ENCODE data around the gene SLC26A2.
A peak's percentile ranks its signal among the peaks of the same experiment; 100 is the strongest.
"Not testable (repeated sequence)": the region's sequence is repeated elsewhere in the genome, so short reads cannot be mapped to it uniquely, and the experiment has no call there.

SLC26A2 gene

DNA sequence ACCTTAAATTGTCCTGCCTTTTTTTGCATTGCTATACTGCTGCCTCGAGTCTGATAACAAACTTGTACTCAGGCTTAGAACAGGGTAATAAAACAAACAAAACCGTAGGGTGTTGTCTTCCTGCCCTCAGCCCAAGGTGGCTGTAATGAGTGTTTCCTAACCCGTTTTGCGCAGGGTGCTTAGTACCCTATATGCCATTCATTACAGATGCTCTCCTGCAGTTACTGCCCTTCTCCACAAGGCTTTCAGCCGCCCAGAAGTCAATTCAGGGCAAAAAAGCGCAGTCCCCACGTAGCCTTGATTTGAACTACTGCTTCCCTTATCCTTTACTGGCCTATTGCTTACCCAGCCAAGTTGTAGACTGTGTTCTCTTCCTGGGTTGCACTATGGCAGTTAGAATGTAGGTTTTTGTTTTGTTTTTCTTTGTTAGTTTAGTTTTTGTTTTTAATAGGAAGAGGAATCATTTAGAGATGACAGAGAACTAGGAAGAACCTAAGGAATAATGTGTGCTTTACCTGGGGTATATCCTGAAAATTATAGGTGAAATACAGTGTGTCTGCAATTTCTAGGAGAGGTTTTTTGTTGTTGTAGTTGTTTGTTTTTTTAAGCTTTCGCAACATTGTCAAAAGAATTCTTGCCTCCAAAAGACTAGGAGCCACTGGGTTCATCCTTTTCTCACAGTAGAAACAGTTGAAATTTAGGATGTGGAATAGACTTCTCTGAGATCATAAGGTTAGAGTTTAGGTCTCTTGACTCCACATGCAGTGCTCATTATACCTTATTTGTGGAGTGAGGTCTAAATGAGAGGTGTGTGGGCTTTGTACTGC, 41.3 kb downstream of the SLC26A2 start:
- peak; percentile 24 for DNase-seq (ENCODE audit: low read depth, low spot score)

DNA sequence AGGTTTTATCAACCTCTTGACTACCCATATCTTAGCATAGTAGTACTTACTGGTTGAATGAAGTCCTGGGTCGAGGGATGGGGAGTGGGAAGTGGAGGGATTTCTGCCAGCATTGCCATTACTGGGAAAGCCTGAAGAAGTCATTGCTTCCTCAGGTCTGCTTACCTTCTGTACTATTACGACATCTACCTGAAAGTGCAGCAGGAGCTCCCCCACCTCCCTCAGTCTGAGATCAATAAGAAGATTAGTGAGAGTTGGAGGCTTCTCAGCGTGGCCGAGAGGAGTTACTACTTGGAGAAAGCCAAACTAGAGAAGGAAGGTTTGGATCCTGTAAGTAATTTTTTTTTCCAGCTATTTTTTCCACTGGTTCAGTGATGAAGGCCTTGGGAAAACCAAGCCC, 45.8 kb downstream of the SLC26A2 start:
- DNase-seq (ENCODE audit: low read depth, low spot score) = no peak

DNA sequence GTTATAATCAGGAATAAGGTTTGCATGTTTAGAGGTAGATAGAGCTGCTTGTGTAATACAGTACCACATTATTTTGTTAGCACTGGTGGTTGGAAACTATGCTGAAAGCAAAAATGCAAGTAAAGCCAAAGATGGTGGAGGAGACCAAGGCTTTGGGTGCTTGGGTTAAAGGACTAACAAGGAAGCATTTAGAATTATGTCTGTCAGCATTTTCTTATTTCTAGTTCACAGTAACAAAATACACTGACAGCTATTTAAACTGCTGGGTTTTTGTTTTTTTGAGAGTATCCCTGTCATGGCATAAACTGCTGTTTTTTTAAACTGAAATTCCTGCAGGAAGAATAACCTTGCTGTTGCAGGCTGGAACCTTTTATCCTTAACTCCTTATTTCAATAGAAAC, 46.5 kb downstream of the SLC26A2 start:
- no peak for DNase-seq (ENCODE audit: low read depth, low spot score)

DNA sequence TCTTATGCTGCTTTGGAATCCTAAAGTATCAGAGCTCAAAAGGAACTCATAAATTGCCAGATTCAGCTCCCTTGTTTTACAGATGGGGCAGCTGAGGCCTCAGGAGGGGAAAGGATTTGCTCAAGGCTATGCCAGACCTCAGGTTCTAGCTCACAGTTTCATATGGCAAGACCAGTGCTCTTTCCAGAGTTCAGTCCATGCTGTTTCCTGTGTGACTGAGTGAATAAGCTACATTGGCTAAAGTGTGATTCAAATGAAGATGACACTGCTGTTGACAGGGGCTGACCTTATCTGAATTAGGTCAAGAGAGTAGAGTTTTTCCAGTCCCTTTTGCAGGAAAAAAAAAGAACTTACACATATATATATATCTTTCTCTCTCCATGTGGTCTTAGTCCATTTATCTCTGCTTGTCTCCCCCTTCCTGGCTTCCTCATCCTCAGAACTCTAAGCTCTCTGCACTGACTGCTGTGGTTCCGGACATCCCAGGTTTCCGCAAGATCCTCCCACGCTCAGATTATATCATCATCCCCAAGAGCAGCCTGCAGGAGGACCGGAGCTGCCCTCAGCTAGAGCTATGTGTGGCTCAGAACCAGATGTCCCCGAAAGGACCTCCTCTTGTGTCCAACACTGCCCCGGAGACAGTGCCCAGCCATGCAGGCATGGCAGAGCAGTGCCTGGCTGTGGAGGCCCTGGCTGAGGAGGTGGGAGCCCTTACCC, 49.3 kb downstream of the SLC26A2 start:
- no peak for DNase-seq (ENCODE audit: low read depth, low spot score)

DNA sequence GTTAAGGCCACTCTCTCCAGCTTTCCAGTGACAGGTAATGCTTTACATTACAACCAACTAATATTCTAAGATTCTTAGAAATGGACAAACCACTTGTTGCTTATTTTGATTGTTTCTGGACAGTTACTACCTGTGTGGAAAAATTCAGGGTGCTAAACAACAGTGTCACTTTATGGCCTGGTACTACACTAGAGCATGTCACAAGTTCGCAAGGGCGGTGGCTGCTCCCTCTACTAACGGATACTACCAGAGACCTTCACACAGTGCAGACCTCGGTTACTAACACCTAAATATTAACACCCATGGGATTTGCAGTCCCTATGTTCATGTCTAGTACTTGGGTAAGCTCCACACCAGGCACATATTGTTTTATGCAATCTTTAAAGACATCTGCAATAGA, 53.4 kb downstream of the SLC26A2 start:
- DNase-seq (ENCODE audit: low read depth, low spot score) = no peak

DNA sequence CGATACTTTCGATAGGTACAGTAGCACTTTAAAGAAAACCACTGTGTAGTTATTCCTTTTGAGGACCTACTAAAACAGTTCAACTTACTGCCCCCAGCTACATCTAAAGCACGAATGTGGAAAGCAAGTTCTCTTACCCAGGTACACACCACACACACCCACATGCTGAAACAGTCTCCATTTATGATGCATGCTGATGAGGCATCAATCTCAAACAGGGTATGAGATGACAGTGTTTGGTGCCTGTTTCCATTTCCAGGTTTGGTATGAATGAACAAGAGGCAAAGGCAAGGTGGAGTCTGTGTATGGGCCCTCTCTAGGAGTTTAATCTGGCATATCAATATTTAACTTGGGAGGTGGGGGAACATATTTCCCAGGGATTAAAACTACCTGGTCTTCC, 53.9 kb downstream of the SLC26A2 start:
- DNase-seq (ENCODE audit: low read depth, low spot score) = no peak

DNA sequence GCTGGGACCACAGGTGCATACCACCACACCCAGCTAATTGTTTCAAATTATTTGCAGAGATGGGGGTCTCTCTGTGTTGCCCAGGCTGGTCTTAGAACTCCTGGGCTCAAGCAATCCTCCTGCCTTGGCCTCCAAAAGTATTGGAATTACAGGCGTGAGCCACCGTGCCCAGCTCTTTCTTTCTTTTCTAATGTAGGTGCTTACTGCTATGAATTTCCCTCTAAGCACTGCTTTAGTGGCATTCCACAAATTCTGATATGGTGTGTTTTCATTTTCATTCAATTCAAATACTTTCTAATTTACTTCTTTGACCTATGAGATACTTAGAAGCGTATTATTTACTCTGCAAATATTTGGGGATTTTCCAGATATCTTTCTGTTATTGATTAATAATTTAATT, 54.9 kb downstream of the SLC26A2 start:
- DNase-seq (ENCODE audit: low read depth, low spot score) = no peak

DNA sequence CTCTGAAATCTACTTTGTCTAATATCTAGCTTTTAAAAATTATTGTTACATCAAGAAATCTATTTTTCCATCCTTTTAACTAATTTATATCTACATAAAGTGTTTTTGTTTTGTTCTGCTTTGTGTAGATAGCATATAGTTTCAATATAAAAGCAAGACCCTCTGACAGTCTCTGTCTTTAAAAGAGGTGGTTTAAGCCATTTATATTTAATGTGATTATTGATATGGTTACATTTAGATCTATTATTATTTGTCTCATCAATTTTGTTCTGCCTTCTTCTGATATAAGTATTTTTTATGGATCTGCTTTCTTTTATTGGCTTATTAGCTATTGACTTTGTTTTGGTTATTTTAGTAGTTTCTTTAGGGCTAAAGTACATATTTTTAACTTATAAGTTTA, 56.0 kb downstream of the SLC26A2 start:
- no peak for DNase-seq (ENCODE audit: low read depth, low spot score)

DNA sequence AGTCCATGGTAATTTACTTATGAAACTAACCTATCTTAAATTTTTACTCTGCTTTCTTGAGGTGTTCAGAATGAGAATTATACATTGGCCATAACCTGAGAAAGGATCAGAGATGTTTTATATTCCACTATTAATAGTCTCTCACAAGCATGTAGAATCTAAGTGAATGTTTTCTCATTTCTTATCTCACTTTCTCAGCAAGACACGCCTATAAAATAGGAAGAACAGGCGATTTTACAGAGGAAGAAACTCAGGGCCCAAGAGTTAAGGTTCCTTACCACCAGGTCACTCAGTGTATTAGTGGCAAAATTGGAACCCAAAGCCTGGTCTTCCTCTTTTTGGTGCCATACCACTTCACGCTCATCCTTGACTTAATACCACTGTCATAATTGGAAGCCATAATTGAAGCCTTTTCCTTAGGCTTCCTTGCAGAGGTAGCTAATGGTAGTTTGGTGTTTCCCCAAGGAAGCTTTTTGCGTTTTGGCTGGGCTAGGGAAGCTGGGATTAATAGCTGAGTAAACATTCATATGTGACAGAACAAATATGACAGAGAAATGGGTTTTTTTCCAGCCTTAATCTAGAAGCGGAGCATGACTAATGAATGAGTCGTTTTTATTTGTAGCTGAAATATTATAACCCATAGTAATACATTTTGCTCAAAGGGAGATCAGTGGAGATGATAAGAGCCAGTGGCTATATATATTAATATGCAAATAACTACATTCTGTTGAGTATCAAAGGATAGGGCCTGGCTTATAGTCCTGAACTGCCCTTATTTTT, 56.9 kb downstream of the SLC26A2 start:
- no peak for DNase-seq (ENCODE audit: low read depth, low spot score)

DNA sequence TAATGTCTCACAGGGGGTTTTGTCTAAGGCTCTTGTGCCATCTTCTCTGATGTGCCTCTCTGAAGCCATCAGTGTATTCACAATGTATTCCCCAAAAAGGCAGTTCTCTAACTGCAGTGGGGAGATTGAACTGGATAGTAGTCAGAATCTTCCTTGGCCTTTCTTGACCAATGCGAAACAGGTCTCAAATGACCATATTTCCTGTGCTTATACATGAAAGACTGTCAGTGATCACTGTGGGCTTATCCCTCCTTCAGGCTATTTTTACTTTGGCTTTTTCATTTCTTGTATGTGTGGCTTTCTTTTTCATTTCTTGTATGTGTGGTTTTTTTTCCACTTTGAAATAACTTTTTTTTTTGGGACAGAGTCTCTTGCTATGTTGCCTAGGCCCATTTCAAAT, 59.7 kb downstream of the SLC26A2 start:
- DNase-seq (ENCODE audit: low read depth, low spot score) = no peak

DNA sequence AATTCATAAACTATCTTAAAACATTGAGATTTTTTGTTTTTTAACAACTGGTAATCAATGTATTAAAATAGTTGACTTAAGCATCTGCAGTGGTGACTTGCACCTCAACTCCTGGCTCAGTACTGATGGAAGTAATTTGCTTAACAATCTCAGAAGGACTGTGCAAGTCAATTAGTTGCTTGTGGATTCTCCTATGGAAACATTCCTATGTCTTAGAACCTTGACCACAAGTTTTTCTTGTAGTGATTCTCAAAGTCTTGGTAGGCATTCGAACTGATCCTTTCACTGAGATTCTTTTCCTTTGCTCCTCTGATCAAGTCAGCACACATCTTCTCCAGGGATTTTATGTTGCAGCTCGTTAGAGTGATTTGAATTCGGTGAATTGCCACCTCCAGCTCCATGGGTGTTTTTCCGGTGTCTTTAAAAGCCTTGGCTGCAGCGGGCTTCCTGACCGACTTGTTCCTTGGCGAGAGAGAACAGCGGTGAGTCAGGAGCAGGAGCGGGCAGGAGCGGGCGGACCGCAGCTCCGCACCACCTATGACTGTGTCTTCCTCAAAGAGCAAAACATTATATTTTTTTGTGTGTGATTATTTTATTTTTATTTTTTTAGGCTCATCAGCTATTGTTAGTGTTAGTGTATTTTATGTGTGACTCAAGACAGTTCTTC, 61.1 kb downstream of the SLC26A2 start:
- no peak for DNase-seq (ENCODE audit: low read depth, low spot score)

DNA sequence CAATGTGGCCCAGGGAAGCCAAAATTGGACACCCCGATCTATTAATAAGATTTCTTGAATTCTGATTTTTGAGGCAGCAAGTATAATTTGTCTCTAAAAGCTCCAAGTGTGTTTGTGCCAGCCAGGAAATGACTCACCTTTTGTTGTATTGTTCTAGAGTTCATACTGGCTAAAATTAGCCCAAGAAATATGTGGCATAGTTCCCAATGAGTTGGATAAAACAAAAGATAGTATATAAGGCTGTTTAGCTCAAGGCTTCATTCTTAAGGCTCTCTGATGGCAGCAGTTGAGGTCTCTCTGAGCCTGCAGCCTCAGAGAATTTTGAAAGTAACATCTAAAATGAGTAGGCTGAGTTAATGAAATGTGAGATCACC, 61.6 kb downstream of the SLC26A2 start:
- DNase-seq (ENCODE audit: low read depth, low spot score) = peak; percentile 46

DNA sequence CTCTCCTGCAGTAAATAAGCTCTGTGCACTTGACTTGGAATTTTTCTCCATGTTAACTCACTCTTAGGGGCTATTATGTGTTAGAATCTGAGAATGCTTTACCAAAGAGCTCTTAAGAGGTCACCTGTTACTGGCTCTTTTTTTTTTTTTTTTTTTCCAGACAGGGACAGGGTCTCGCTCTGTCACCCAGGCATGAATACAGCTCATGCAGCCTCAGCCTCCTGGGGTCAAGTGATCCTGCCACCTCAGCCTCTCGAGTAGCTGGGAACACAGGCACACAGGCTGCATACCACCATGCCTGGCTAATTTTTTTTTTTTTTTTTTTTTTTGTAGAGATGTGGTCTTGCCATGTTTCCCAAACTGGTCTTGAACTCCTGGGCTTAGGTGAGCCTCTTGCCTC, 62.1 kb downstream of the SLC26A2 start:
- no peak for DNase-seq (ENCODE audit: low read depth, low spot score)

DNA sequence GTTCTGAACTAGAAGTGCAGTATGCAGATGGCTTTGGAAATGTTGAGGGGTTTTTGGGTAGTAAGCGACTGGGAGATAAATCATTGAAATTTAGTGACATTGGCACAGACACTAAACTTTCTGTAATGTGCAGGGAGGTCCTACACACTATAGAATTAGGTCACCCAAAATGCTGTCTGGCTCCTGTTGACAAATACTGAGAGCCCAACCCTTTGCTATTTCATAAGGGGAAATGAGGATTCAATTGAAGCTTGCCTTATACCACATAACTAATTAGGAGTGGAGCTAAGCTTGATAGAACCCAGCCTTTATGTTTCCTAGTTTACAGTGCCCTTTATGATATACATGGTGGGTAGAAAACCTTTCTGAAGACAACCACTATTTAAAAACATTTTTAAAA, 62.6 kb downstream of the SLC26A2 start:
- no peak for DNase-seq (ENCODE audit: low read depth, low spot score)

DNA sequence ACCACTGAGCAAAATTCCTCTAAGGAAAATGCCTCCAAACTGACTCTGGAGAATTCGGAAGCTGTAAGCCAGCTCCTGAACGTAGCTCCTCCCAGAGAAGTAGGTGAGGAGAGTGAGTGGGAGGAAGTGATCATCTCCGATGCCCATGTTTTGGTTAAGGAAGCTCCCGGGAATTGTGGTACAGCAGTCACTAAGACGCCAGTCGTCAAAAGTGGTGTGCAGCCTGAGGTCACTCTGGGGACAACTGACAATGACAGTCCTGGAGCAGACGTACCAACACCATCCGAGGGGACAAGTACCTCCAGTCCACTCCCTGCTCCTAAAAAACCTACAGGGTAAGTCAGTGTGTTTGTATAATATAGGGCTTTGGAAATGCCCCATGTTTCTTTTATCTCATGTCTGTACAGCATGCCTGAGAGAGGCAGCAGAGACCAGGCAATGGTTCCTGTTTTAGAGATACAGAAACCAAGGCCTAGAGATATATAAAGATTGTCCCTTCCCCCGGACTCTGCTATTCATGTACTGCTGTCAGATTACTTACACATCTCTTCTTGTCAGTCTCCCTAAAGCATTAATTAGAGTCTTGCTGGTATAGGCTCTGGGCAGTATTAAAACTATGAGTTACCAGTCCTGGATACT, 63.9 kb downstream of the SLC26A2 start:
- DNase-seq (ENCODE audit: low read depth, low spot score) = no peak

DNA sequence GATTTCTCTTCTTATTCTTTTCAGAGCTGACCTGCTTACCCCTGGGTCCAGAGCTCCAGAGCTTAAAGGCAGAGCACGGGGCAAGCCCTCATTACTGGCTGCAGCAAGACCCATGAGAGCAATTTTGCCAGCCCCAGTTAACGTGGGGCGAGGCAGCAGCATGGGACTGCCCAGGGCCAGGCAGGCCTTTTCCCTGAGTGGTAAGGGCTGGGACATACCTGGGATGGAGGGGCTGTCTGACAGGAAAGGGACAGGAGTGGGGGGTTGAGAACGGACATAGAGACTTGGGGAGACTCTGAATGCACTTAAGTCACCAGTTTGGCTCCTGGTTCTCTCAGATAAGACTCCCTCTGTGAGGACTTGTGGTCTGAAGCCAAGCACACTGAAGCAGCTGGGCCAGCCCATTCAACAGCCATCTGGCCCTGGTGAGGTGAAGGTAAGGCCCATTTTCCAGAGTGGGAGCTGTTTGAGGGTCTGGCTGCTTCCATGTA, 66.2 kb downstream of the SLC26A2 start:
- no peak for DNase-seq (ENCODE audit: low read depth, low spot score)

DNA sequence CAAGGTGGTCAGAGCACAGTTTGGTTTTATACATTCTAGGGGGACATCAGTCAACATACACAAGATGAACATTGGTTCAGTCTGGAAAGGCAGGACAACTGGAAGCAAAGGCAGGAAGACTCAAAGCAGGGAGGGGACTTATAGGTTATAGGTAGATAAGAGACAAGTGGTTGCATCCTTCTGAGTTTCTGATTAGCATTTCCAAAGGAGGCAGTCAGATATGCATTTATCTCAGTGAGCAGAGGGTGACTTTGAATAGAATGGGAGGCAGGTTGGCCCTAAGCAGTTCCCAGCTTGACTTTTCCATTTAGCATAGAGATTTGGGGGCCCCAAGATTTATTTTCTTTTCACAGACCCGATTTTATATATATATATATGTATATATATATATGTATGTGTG, 67.5 kb downstream of the SLC26A2 start:
- not testable (repeated sequence) for DNase-seq (ENCODE audit: low read depth, low spot score)

DNA sequence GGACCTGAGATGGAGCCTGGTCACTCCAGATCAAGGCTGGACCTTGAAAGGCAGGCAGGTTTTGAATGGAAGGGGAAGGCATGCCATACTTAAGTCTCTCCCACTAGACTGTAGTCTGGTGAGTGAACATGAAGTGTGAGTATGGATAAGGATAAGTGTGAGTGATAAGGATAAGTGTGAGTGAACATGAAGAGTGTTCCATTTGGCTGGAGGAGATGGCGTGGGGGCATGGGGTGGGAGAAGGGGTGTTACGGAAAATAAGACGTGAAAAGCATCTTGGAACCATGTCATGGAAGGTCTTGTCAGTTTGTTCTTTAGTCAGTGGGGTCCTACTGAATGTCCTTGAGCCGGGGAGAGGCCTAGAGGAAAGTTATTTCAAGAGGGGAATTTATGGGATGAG, 72.8 kb downstream of the SLC26A2 start:
- DNase-seq (ENCODE audit: low read depth, low spot score) = no peak

DNA sequence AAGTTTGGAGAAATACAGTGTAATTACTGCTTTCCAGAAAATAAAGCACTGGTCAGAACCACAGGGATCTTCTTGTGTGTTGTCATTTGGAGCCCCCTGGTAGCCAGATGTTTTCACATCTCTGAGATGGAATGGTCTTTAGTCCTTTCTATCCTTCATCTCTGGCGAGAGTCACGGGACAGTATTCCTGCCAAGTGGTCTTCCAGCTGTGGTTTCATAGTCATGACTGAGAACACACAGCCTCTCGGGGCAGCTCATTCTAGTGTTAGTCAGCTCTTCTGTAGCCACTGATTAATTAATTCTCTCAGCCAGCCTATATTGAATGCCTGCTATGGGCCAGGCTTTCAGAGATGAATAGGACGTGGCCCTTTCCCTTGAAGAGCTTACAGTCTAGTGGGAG, 74.1 kb downstream of the SLC26A2 start:
- no peak for DNase-seq (ENCODE audit: low read depth, low spot score)

DNA sequence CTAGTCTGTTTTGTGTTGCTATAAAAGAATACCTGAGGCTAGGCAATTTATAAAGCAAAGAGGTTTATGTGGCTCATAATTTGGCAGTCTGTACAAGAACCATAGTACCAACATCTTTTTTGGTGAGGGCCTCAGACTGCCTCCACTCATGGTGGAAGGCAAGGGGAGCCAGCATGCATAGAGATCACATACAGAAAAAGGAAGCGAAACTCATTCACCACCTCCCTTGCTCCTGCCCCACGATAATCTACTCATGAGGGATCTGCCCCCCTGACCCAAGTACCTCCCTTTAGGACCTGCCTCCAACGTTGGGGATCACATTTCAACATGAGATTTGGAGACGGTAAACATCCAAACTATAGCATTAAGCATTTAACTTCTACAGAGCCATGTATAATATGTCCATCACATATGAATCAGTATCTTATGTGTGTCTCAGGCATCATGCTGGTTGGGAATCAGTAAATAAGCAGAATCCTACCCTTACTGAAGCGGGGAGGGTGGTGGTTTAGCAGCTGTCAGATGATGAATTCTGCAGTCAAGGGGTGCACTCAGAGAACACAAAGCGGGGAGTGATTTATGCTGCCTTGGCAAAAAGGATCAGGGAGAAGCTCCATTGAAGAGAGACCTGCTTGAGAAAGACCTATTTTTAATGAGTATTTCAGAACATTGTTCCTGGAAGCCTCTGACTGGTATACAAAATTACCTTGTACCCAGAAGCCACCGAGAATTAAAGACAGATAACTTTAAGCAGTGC, 74.8 kb downstream of the SLC26A2 start:
- DNase-seq (ENCODE audit: low read depth, low spot score) = no peak

DNA sequence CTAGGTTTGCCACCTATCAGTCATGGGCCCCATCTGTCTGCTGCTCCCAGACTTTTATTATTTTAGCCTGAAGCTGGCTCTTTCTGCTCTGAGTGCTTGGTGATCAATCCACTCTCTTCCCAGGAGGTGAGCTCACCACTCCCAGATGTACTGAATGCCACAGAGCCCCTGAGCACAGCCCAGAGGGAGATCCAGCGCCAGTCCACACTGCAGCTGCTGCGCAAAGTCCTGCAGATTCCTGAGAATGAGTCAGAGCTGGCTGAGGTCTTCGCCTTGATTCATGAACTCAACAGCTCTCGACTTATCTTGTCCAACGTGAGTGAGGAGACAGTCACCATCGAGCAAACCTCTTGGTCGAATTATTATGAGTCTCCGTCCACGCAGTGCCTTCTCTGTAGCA, 76.0 kb downstream of the SLC26A2 start:
- peak; percentile 92 for DNase-seq (ENCODE audit: low read depth, low spot score)

All from smooth muscle cell of the brain vasculature (primary cell).